Measurements from ENCODE around the gene B4GALNT4. TPM values are rescaled to one million over a fixed set of nuclear protein-coding genes. Genes with fewer than 3 reads are reported as not detected.

The B4GALNT4 gene
- total and polyA plus RNA-seq, 2 of the 8 experiments (the other 6 are each of a cell fraction or from before 2014, with no cell fraction given): 40.9 to 76.3 TPM

DNA sequence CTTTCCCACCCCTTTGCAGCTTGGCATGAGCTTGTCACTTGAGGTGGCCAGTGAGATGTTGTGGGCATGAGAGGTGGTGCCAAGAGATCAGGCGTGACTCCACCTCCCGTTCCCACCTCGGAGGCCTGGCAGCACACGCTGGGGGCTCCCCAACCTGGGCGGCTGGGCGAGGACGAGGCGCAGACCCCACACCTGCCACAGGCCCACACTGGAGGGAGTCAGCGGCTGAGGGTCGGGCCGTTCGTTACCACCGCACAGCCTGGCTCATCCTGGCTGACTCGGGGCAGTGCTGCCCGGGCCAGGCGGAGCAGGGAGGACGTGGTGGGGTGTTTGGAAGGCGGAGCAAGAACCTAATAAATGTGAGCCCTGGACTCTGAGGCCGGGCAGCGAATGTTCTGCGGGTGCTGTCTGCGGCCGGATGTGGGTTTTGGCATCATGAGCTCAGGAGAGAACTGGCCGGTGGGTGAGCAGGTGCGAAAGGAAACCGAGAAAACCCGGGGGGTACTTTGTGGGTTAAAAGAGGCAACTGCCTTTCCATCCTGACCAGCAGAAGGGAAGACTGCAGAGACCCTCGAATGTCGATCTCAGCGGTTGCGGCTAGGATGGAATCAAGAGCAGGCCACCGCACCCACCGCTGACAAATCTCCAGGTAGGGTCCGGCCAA is 38.5 kb upstream of the B4GALNT4 start:
- Histone ChIP-seq H3K79me2 (ENCODE audit: control insufficient read depth in 1 of 2, insufficient read depth in 2 of 2, low read length in 2 of 2) (no peaks in the 10 kb centered on the region), H4K5ac (ENCODE audit: insufficient read length, low read depth, low read length) (no peak overlapping the region), H3K4ac (replicated peaks; ENCODE audit: insufficient read length, low read depth, low read length) (no peak overlapping the region), H3K23ac (ENCODE audit: insufficient read length) (no peak overlapping the region), H2BK120ac (replicated peaks; ENCODE audit: low read depth, low read length) (peak overlapping the region; percentile 40), H4K91ac (replicated peaks; ENCODE audit: insufficient read length, low read length) (peak overlapping the region; percentile 22), H2AFZ (ENCODE audit: low read length) (no peak overlapping the region), H3K56ac (replicated peaks; ENCODE audit: insufficient read length, low read depth, low read length) (no peak overlapping the region), H2AK5ac (ENCODE audit: low read depth, low read length) (peak overlapping the region; percentile 94; the same call in 1 of the 2 replicates), H3K9me3 (ENCODE audit: insufficient read depth in 2 of 2, low read depth in 1 of 2, low read length in 1 of 2) (peaks cover 10 to 11% of the 10 kb centered on the region in 2 experiments; a peak in 3 of 4 replicates), H3K4me3 (ENCODE audit: extremely low read depth in 1 of 4, insufficient read depth in 2 of 4, low read depth in 3 of 4, low read length in 4 of 4) (no peak overlapping the region), H3K4me1 (replicated peaks in 1 of 4; ENCODE audit: control insufficient read depth in 3 of 4, insufficient read depth in 4 of 4, low read length in 3 of 4) (peaks cover 3 to 24% (median 15%) of the 10 kb centered on the region in 4 experiments), H4K8ac (ENCODE audit: extremely low read depth, insufficient read depth, low read length) (no peak overlapping the region), H3K79me1 (ENCODE audit: low read depth, low read length) (no peaks in the 10 kb centered on the region), H3K4me2 (ENCODE audit: insufficient read depth in 1 of 2, low read depth in 2 of 2, low read length in 2 of 2) (no peak overlapping the region), H2BK12ac (ENCODE audit: low read depth, low read length) (peak overlapping the region; percentile 87; the same call in 1 of the 2 replicates), H3K9ac (replicated peaks in 1 of 4; ENCODE audit: extremely low read depth in 1 of 4, low read depth in 3 of 4, low read length in 3 of 4) (no peak overlapping the region), H2BK15ac (ENCODE audit: low read length) (peak overlapping the region; percentile 92; the same call in 1 of the 2 replicates), H2BK5ac (ENCODE audit: low read depth, low read length) (peak overlapping the region; percentile 75; the same call in 1 of the 2 replicates), H3K18ac (ENCODE audit: extremely low read depth, low read length) (peak overlapping the region; percentile 29; the same call in 1 of the 2 replicates), H3K27ac (ENCODE audit: low read depth, low read length) (no peak overlapping the region), H2BK20ac (ENCODE audit: low read length) (peak overlapping the region; percentile 4; the same call in 1 of the 2 replicates), H3K27me3 (replicated peaks in 1 of 4; ENCODE audit: control insufficient read depth in 3 of 4, extremely low read depth in 1 of 4, insufficient read depth in 3 of 4, low read length in 3 of 4) (no peaks in the 10 kb centered on the region), H3K36me3 (ENCODE audit: control insufficient read depth in 2 of 4, insufficient read depth in 4 of 4, low read length in 3 of 4) (no peaks in the 10 kb centered on the region), H3K14ac (ENCODE audit: insufficient read length) (no peak overlapping the region), H3K23me2 (ENCODE audit: low read depth, low read length) (no peaks in the 10 kb centered on the region), H4K20me1 (replicated peaks in 1 of 2; ENCODE audit: control insufficient read depth in 1 of 2, insufficient read depth in 2 of 2, low read length in 2 of 2) (no peaks in the 10 kb centered on the region)
- CTCF ChIA-PET (ENCODE audit: partially characterized antibody): interaction anchor here (1.0 to 3.9 kb wide), 5 partner anchors 14 to 80 kb away, joined by 4 to 12 read pairs (median 9); no protein-coding TSS in a partner anchor
- POLR2A ChIA-PET (ENCODE audit: partially characterized antibody): interaction anchor here (0.7 to 2.6 kb wide), 8 partner anchors 9 to 42 kb away, joined by 3 to 11 read pairs (median 4); partner anchors contain the start of gene PGGHG
- DNase-seq (ENCODE audit: low read depth in 1 of 2, low spot score in 2 of 2): no peak
- no peak for TF ChIP-seq ZNF274 (IDR thresholded peaks at IDR 0.05; ENCODE audit: borderline replicate concordance, extremely low read depth, low read length)
- TF ChIP-seq BRCA1 (IDR thresholded peaks at IDR 0.05; ENCODE audit: low read depth, low read length): no peak
- FAIRE-seq: no peak
- 83% methylated on average over 32 of the region's 34 CpGs; no CpG with 5 or more reads in 1 of the 2 experiments for WGBS, 2 experiments (ENCODE audit: extremely low coverage in 1 of 2, insufficient coverage in 1 of 2, insufficient read length in 1 of 2, insufficient replicate concordance in 2 of 2, low coverage in 1 of 2, low lambda C conversion rate in 2 of 2, missing lambda C conversion rate in 1 of 2)

Measured in H1 (cell line).